ENCODE measurements around the gene GIMAP1.
"Not testable (repeated sequence)": the region's sequence is repeated elsewhere in the genome, so short reads cannot be mapped to it uniquely, and the experiment has no call there.

Gene GIMAP1

GRCh38 chr7:150716368-150716767 lies at the start of gene GIMAP1:
Gene GIMAP1, plus strand, starts transcription at chr7:150716613. Its CDS starts 2,435 bp downstream, at chr7:150719048.
- H3K4me1 Mint-ChIP-seq (ENCODE audit: low read depth) = peaks cover 73% of the 10 kb centered on the region

GRCh38 chr7:150668472-150668911 lies 47.9 kb upstream of the GIMAP1 start:
- H3K27me3 Mint-ChIP-seq = no peaks in the 10 kb centered on the region
- peaks cover 93% of the 10 kb centered on the region for H3K4me1 Mint-ChIP-seq (ENCODE audit: low read depth)
- peaks cover 34% of the 10 kb centered on the region for H3K36me3 Mint-ChIP-seq (ENCODE audit: low read depth)
- H3K27ac Mint-ChIP-seq = peak overlapping the region; percentile 94
- DNase-seq = peak; percentile 64
- H3K9me3 Mint-ChIP-seq = peaks cover 26% of the 10 kb centered on the region
- H3K4me3 Mint-ChIP-seq = peak overlapping the region; percentile 5

More at GRCh38 chr7:150716368-150716767, at the start of gene GIMAP1:
- H3K9me3 Mint-ChIP-seq = peaks cover 15% of the 10 kb centered on the region
- no peaks in the 10 kb centered on the region for H3K27me3 Mint-ChIP-seq
- H3K36me3 Mint-ChIP-seq (ENCODE audit: low read depth) = peaks cover 56% of the 10 kb centered on the region
- DNase-seq = peak; percentile 71
- peak within 1 kb of the TSS; percentile 96 for H3K4me3 Mint-ChIP-seq
- peak within 1 kb of the TSS; percentile 95 for H3K27ac Mint-ChIP-seq

- H3K27ac Mint-ChIP-seq = peak overlapping the region; percentile 94
- peaks cover 31% of the 10 kb centered on the region for H3K36me3 Mint-ChIP-seq (ENCODE audit: low read depth)
- H3K9me3 Mint-ChIP-seq = peaks cover 25% of the 10 kb centered on the region
- H3K4me1 Mint-ChIP-seq (ENCODE audit: low read depth) = peaks cover 89% of the 10 kb centered on the region
- no peak overlapping the region for H3K4me3 Mint-ChIP-seq
- no peaks in the 10 kb centered on the region for H3K27me3 Mint-ChIP-seq
- no peak for DNase-seq
Measured at GRCh38 chr7:150668977-150669376, 47.4 kb upstream of the GIMAP1 start.

- H3K4me1 Mint-ChIP-seq (ENCODE audit: low read depth) = peaks cover 83% of the 10 kb centered on the region
- peaks cover 21% of the 10 kb centered on the region for H3K36me3 Mint-ChIP-seq (ENCODE audit: low read depth)
- not testable (repeated sequence) for H3K27me3 Mint-ChIP-seq, DNase-seq, H3K4me3 Mint-ChIP-seq, H3K27ac Mint-ChIP-seq
- peaks cover 22% of the 10 kb centered on the region for H3K9me3 Mint-ChIP-seq
Measured at GRCh38 chr7:150671798-150672585, 44.4 kb upstream of the GIMAP1 start.

- no peak for DNase-seq
- no peak overlapping the region for H3K4me3 Mint-ChIP-seq
- H3K9me3 Mint-ChIP-seq = peaks cover 31% of the 10 kb centered on the region
- H3K36me3 Mint-ChIP-seq (ENCODE audit: low read depth) = peaks cover 38% of the 10 kb centered on the region
- peak overlapping the region; percentile 76 for H3K27ac Mint-ChIP-seq
- peaks cover 79% of the 10 kb centered on the region for H3K4me1 Mint-ChIP-seq (ENCODE audit: low read depth)
- H3K27me3 Mint-ChIP-seq = no peaks in the 10 kb centered on the region
Measured at GRCh38 chr7:150675714-150676113, 40.7 kb upstream of the GIMAP1 start.

- Mint-ChIP-seq H3K4me1 (ENCODE audit: low read depth) (peaks cover 79% of the 10 kb centered on the region), H3K9me3 (peaks cover 31% of the 10 kb centered on the region), H3K36me3 (ENCODE audit: low read depth) (peaks cover 42% of the 10 kb centered on the region)
Measured at GRCh38 chr7:150676276-150676675, 40.1 kb upstream of the GIMAP1 start.

GRCh38 chr7:150676854-150677253 lies 39.6 kb upstream of the GIMAP1 start:
- not testable (repeated sequence) for DNase-seq, H3K27me3 Mint-ChIP-seq
- peaks cover 41% of the 10 kb centered on the region for H3K36me3 Mint-ChIP-seq (ENCODE audit: low read depth)
- H3K4me1 Mint-ChIP-seq (ENCODE audit: low read depth) = peaks cover 77% of the 10 kb centered on the region
- peak overlapping the region; percentile 27 for H3K4me3 Mint-ChIP-seq
- peaks cover 27% of the 10 kb centered on the region for H3K9me3 Mint-ChIP-seq
- H3K27ac Mint-ChIP-seq = peak overlapping the region; percentile 58

More at GRCh38 chr7:150676276-150676675, 40.1 kb upstream of the GIMAP1 start:
- not testable (repeated sequence) for DNase-seq, H3K27me3 Mint-ChIP-seq
- peak overlapping the region; percentile 27 for H3K4me3 Mint-ChIP-seq
- peak overlapping the region; percentile 58 for H3K27ac Mint-ChIP-seq

GRCh38 chr7:150678601-150679000 lies 37.8 kb upstream of the GIMAP1 start:
- not testable (repeated sequence) for H3K27me3 Mint-ChIP-seq
- DNase-seq = peak; percentile 68
- H3K36me3 Mint-ChIP-seq (ENCODE audit: low read depth) = peaks cover 45% of the 10 kb centered on the region
- H3K4me3 Mint-ChIP-seq = peak overlapping the region; percentile 77
- peak overlapping the region; percentile 86 for H3K27ac Mint-ChIP-seq
- H3K4me1 Mint-ChIP-seq (ENCODE audit: low read depth) = peaks cover 82% of the 10 kb centered on the region
- H3K9me3 Mint-ChIP-seq = peaks cover 28% of the 10 kb centered on the region

GRCh38 chr7:150680364-150680763 lies 36.0 kb upstream of the GIMAP1 start:
- H3K36me3 Mint-ChIP-seq (ENCODE audit: low read depth) = peaks cover 48% of the 10 kb centered on the region
- not testable (repeated sequence) for DNase-seq, H3K27me3 Mint-ChIP-seq, H3K4me3 Mint-ChIP-seq, H3K27ac Mint-ChIP-seq
- H3K9me3 Mint-ChIP-seq = peaks cover 31% of the 10 kb centered on the region
- peaks cover 89% of the 10 kb centered on the region for H3K4me1 Mint-ChIP-seq (ENCODE audit: low read depth)

GRCh38 chr7:150685219-150686029 lies 31.0 kb upstream of the GIMAP1 start, which contains the start of gene GIMAP2:
Gene GIMAP2, plus strand, starts transcription at chr7:150685706. Its CDS starts 1,354 bp downstream, at chr7:150687060.
- Mint-ChIP-seq H3K4me3 (peak within 1 kb of the TSS; percentile 83), H3K4me1 (ENCODE audit: low read depth) (peaks cover 83% of the 10 kb centered on the region), H3K36me3 (ENCODE audit: low read depth) (peaks cover 72% of the 10 kb centered on the region), H3K27me3 (no peaks in the 10 kb centered on the region), H3K9me3 (peaks cover 36% of the 10 kb centered on the region), H3K27ac (peak within 1 kb of the TSS; percentile 98)
- DNase-seq = no peak

GRCh38 chr7:150686030-150686631 lies 30.3 kb upstream of the GIMAP1 start:
- Mint-ChIP-seq H3K36me3 (ENCODE audit: low read depth) (peaks cover 72% of the 10 kb centered on the region), H3K4me3 (peak overlapping the region; percentile 83), H3K27me3 (no peaks in the 10 kb centered on the region), H3K4me1 (ENCODE audit: low read depth) (peaks cover 80% of the 10 kb centered on the region), H3K9me3 (peaks cover 40% of the 10 kb centered on the region), H3K27ac (peak overlapping the region; percentile 98)
- no peak for DNase-seq

GRCh38 chr7:150688630-150689029 lies 27.8 kb upstream of the GIMAP1 start:
- Mint-ChIP-seq H3K4me3 (peak overlapping the region; percentile 83), H3K27me3 (no peaks in the 10 kb centered on the region), H3K4me1 (ENCODE audit: low read depth) (peaks cover 63% of the 10 kb centered on the region), H3K27ac (peak overlapping the region; percentile 87), H3K9me3 (peaks cover 45% of the 10 kb centered on the region), H3K36me3 (ENCODE audit: low read depth) (peaks cover 75% of the 10 kb centered on the region)
- DNase-seq = no peak

GRCh38 chr7:150695654-150696053 lies 20.8 kb upstream of the GIMAP1 start:
- no peak overlapping the region for H3K4me3 Mint-ChIP-seq
- DNase-seq = no peak
- peaks cover 12% of the 10 kb centered on the region for H3K4me1 Mint-ChIP-seq (ENCODE audit: low read depth)
- peaks cover 64% of the 10 kb centered on the region for H3K9me3 Mint-ChIP-seq
- no peak overlapping the region for H3K27ac Mint-ChIP-seq
- H3K27me3 Mint-ChIP-seq = no peaks in the 10 kb centered on the region
- peaks cover 62% of the 10 kb centered on the region for H3K36me3 Mint-ChIP-seq (ENCODE audit: low read depth)

GRCh38 chr7:150703209-150703608 lies 13.2 kb upstream of the GIMAP1 start:
- Mint-ChIP-seq H3K36me3 (ENCODE audit: low read depth) (peaks cover 37% of the 10 kb centered on the region), H3K27ac (no peak overlapping the region), H3K4me1 (ENCODE audit: low read depth) (peaks cover 3% of the 10 kb centered on the region), H3K9me3 (peaks cover 62% of the 10 kb centered on the region), H3K4me3 (no peak overlapping the region), H3K27me3 (no peaks in the 10 kb centered on the region)
- DNase-seq = no peak

All from activated T-cell treated with anti-CD3 and anti-CD28 coated beads, Interleukin-2, amount 50 U/mL, for 24 hours (primary cell).